Parathyroid adenoma (tissue), 2 donors: ENCODE results near the gene LHX5.

Experiments used
- H2AFZ ChIP-seq: fragments of 300-600 bp; sonication (generic); one replicate; pipeline ENCODE4 v1.7.0; 2017; ENCODE audit warnings: antibody characterized with exemption, mild to moderate bottlenecking
- H3K27ac ChIP-seq: fragments of 300-600 bp; sonication (generic); one replicate; pipeline ENCODE4 v1.7.0; 2017
- H3K27me3 ChIP-seq: fragments of 300-600 bp; sonication (generic); one replicate; pipeline ENCODE4 v1.7.0; 2017; ENCODE audit warnings: low read length; ENCODE audit not compliant: control insufficient read depth, insufficient read depth
- H3K36me3 ChIP-seq: fragments of 300-600 bp; sonication (generic); one replicate; pipeline ENCODE4 v1.7.0; 2017; ENCODE audit warnings: low read length; ENCODE audit not compliant: control insufficient read depth, insufficient read depth
- H3K4me1 ChIP-seq: fragments of 300-600 bp; sonication (generic); one replicate; pipeline ENCODE4 v1.7.0; 2017; ENCODE audit warnings: control low read depth
- H3K4me2 ChIP-seq: fragments of 300-600 bp; sonication (generic); one replicate; pipeline ENCODE4 v1.7.0; 2017; ENCODE audit warnings: low read length
- H3K4me3 ChIP-seq: fragments of 300-600 bp; sonication (generic); one replicate; pipeline ENCODE4 v1.7.0; 2017; ENCODE audit warnings: low read depth, low read length
- H3K79me2 ChIP-seq: fragments of 300-600 bp; sonication (generic); one replicate; pipeline ENCODE4 v1.7.0; 2017; ENCODE audit warnings: control low read depth
- H3K9ac ChIP-seq: fragments of 300-600 bp; sonication (generic); one replicate; pipeline ENCODE4 v1.7.0; 2017; ENCODE audit warnings: mild to moderate bottlenecking
- H3K9me3 ChIP-seq: fragments of 300-600 bp; sonication (generic); one replicate; pipeline ENCODE4 v1.7.0; 2017; ENCODE audit warnings: low read length; ENCODE audit not compliant: control insufficient read depth
- CTCF ChIP-seq: fragments of 300-600 bp; sonication (generic); IDR thresholded peaks from one replicate; pipeline ENCODE4 v1.7.0; 2017; ENCODE audit warnings: antibody characterized with exemption, mild to moderate bottlenecking
- donor health status: primary hyperparathyroidism.

Gene LHX5

GRCh38 chr12:113473400-113473799 lies 1.7 kb upstream of the LHX5 start:
- Histone ChIP-seq H3K79me2 (no peaks in the 10 kb centered on the region), H2AFZ (no peak overlapping the region), H3K27ac (no peak overlapping the region), H3K9me3 (no peaks in the 10 kb centered on the region), H3K9ac (no peak overlapping the region), H3K27me3 (peaks cover 27% of the 10 kb centered on the region), H3K36me3 (no peaks in the 10 kb centered on the region), H3K4me1 (no peaks in the 10 kb centered on the region), H3K4me3 (no peak overlapping the region), H3K4me2 (no peak overlapping the region)
- TF ChIP-seq CTCF: no peak

- Histone ChIP-seq H3K27me3 (peaks cover 33% of the 10 kb centered on the region), H2AFZ (no peak overlapping the region), H3K9ac (no peak overlapping the region), H3K27ac (no peak overlapping the region), H3K9me3 (no peaks in the 10 kb centered on the region), H3K4me1 (peaks cover 2% of the 10 kb centered on the region), H3K4me3 (no peak overlapping the region), H3K36me3 (no peaks in the 10 kb centered on the region), H3K79me2 (no peaks in the 10 kb centered on the region), H3K4me2 (no peak overlapping the region)
- TF ChIP-seq CTCF: no peak
Observed at GRCh38 chr12:113472191-113473121, 785 bp upstream of the LHX5 start.

- Histone ChIP-seq H3K4me2 (no peak overlapping the region), H3K4me1 (peaks cover 3% of the 10 kb centered on the region), H2AFZ (no peak overlapping the region), H3K4me3 (no peak overlapping the region), H3K79me2 (no peaks in the 10 kb centered on the region), H3K36me3 (no peaks in the 10 kb centered on the region), H3K27ac (no peak overlapping the region), H3K9me3 (no peaks in the 10 kb centered on the region), H3K9ac (no peak overlapping the region), H3K27me3 (peaks cover 38% of the 10 kb centered on the region)
- no peak for TF ChIP-seq CTCF
Observed at GRCh38 chr12:113470871-113471618, 626 bp downstream of the LHX5 start.

GRCh38 chr12:113469949-113470743 lies 1.5 kb downstream of the LHX5 start:
- H3K79me2 ChIP-seq: no peaks in the 10 kb centered on the region
- H3K27ac ChIP-seq: no peak overlapping the region
- no peaks in the 10 kb centered on the region for H3K9me3 ChIP-seq
- H3K9ac ChIP-seq: no peak overlapping the region
- H3K4me1 ChIP-seq: peaks cover 3% of the 10 kb centered on the region
- H3K4me3 ChIP-seq: no peak overlapping the region
- no peaks in the 10 kb centered on the region for H3K36me3 ChIP-seq
- H2AFZ ChIP-seq: no peak overlapping the region
- H3K27me3 ChIP-seq: peaks cover 41% of the 10 kb centered on the region
- no peak for TF ChIP-seq CTCF
- H3K4me2 ChIP-seq: no peak overlapping the region
